Left lung (tissue), 14 donors: Measurements from ENCODE around the gene SLC16A6. TPM values are rescaled to one million over a fixed set of nuclear protein-coding genes. Genes with fewer than 3 reads are reported as not detected.
"Not testable (repeated sequence)": the region's sequence is repeated elsewhere in the genome, so short reads cannot be mapped to it uniquely, and the experiment has no call there.

Experiments
- ATAC-seq: fragments of 200-7000 bp; cut with Tn5 transposase; one replicate; pipeline ENCODE4 v1.9.1; 2020; ENCODE audit warnings: moderate library complexity
- DNase-seq, 4 donors: peaks; one replicate each; pipeline ENCODE4 v3.0.0-alpha.2; 2013 to 2020
- H3K27ac ChIP-seq, 2 donors: fragments of 200-600 bp; sonication (generic) in 1 of 2; one replicate each; pipeline versions ENCODE4 v1.5.0 to v1.8.0; 2020 to 2021
- H3K27me3 ChIP-seq, 2 donors: fragments of 200-600 bp; sonication (generic) in 1 of 2; one replicate each; pipeline versions ENCODE4 v1.5.0 to v1.8.0; 2020 to 2021
- H3K36me3 ChIP-seq, 2 donors: fragments of 200-600 bp; sonication (generic) in 1 of 2; one replicate each; pipeline versions ENCODE4 v1.5.0 to v1.8.0; 2020 to 2021
- H3K4me1 ChIP-seq, 2 donors: fragments of 200-600 bp; one replicate each; pipeline ENCODE4 v1.8.0; 2021
- H3K4me3 ChIP-seq, 2 donors: fragments of 200-600 bp; sonication (generic) in 1 of 2; one replicate each; pipeline versions ENCODE4 v1.5.0 to v1.8.0; 2020 to 2021; ENCODE audit warnings: mild to moderate bottlenecking in 1 of 2
- H3K9me3 ChIP-seq, 2 donors: fragments of 200-600 bp; sonication (generic) in 1 of 2; one replicate each; pipeline versions ENCODE4 v1.5.0 to v1.8.0; 2020 to 2021
- intact Hi-C, 2 donors: fragments of 100-400 bp; cut with DNase I; formaldehyde crosslinking; loops; one replicate each; pipeline versions ENCODE4 v1.11.2 to v1.14.2; 2022
- long read RNA-seq, 12 donors: library from polyadenylated mRNA in 2 of 12; unstranded in 2 of 12; transcript quantifications; one replicate each; pipeline ENCODE4 v2.0.0 and lab custom pipeline, GENCODE V29; 2019 to 2026
- polyA plus RNA-seq, 6 donors: library from polyadenylated mRNA; unstranded; fragments of 120-200 nt; gene quantifications; one replicate each; pipeline ENCODE4 v1.2.1, GENCODE V29; 2013; ENCODE audit not compliant: insufficient read length in 6 of 6
- total RNA-seq, 2 donors: library from RNA; stranded (reverse); fragmentation: NEBNext Ultra II Directional; extraction: Animal tissue kit (Norgen Biotek cat#: 25700); gene quantifications; one replicate each; pipeline ENCODE4 v1.2.1, GENCODE V29; 2021
- TF ChIP-seq, protein P1 (sequence below), 2 donors: fragments of 200-600 bp; sonication (generic) in 1 of 2; IDR thresholded peaks; one replicate each; pipeline versions ENCODE4 v1.5.0 to v1.8.0; 2021; ENCODE audit warnings: antibody characterized with exemption in 2 of 2
- donor health status: DM: no; HTN: yes; CAD: no.
- donor health status: DM: no; HTN: no; CAD: no.

The SLC16A6 gene
- total RNA-seq (10 to 100 TPM in 1 of 2 donors, 1 to 10 TPM in 1; 4.1 to 10.5 TPM), polyA plus RNA-seq (1 to 10 TPM in 1 of 6 donors, under 1 TPM in 5; 0.47 to 1.3 (median 0.77) TPM)
- long read RNA-seq, donor 1 = 0 reads
- long read RNA-seq, donor 2, partial matches to known transcripts = 0 of 1 reads
- long read RNA-seq, donor 2, other reads (novel, unspliced or antisense) = 0 of 1 reads
- long read RNA-seq, donor 3 = 0 reads
- long read RNA-seq, donor 4, partial matches to known transcripts = 0 of 1 reads
- long read RNA-seq, donor 4, other reads (novel, unspliced or antisense) = 0 of 1 reads
- long read RNA-seq, donor 5 = 0 reads
- long read RNA-seq, donor 6 = 0 reads
- long read RNA-seq, donor 7 = 0 reads
- long read RNA-seq, donor 8 = 0 reads
- long read RNA-seq, donor 9 = 0 reads
- long read RNA-seq, donor 10, partial matches to known transcripts = 0 of 2 reads
- long read RNA-seq, donor 10, other reads (novel, unspliced or antisense) = 2 of 2 reads
- long read RNA-seq, donor 11 = 0 reads
- long read RNA-seq, donor 12 = 0 reads

DNA sequence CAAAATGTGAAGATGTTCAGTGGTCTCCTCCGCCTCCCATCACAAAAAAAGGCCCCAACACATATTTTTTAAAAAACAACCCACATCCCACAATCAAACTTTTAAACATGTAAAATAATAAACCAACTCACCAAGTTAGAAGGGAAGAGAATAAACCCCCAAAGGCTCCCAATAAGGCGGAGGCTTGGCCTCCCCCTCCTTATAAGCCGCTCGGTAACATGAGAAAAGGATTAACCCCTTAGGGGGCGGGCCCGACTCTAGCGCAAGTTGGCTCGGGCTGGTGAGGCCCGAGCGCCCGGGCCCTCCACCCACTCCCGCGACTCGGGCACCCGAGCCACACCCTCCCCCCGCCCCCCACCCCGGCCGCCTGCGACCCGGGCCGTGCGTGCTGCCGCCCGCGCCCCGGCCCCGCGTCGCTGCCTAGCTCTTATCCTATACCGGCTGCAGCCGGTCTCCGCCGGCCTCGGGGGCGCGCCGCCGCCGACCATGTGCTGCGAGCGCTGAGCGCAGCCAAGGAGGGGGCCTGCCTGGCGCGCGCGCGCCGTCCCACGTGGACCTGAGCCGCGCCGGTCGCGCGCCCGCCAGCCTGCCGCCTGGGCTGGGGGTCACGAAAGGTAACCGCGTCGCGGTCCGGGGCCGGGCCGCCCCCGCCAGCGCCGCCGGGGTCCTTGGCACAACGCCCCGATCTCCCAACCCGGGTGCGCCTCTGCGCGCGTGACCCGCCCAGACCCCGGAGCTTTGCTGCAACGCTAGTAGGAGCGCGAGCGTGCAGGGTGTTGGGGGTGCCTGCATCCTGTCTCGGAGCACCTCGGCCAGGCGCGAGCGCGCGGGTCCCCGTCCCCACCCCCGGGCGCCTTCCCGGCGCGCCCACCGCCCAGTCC is at the start of gene SLC16A6, which contains the start of gene ARSG:
SLC16A6 (minus strand) TSS at position 173 of the 881 bp plus-strand sequence. CDS start 12,807 bp downstream, outside the sequence.
ARSG (plus strand) TSS at position 541 of the 881 bp plus-strand sequence. CDS start 15,999 bp downstream, outside the sequence.
- H3K36me3 ChIP-seq = no peaks in the 10 kb centered on the region
- peaks cover 13 to 55% of the 10 kb centered on the region in 2 donors for H3K4me1 ChIP-seq
- TF ChIP-seq, protein P1, sequence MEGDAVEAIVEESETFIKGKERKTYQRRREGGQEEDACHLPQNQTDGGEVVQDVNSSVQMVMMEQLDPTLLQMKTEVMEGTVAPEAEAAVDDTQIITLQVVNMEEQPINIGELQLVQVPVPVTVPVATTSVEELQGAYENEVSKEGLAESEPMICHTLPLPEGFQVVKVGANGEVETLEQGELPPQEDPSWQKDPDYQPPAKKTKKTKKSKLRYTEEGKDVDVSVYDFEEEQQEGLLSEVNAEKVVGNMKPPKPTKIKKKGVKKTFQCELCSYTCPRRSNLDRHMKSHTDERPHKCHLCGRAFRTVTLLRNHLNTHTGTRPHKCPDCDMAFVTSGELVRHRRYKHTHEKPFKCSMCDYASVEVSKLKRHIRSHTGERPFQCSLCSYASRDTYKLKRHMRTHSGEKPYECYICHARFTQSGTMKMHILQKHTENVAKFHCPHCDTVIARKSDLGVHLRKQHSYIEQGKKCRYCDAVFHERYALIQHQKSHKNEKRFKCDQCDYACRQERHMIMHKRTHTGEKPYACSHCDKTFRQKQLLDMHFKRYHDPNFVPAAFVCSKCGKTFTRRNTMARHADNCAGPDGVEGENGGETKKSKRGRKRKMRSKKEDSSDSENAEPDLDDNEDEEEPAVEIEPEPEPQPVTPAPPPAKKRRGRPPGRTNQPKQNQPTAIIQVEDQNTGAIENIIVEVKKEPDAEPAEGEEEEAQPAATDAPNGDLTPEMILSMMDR (IDR thresholded peaks at IDR 0.05) = no peak
- DNase-seq (peak; percentile 61 to 93 (median 80)), ATAC-seq (peak; percentile 66)
- peak within 1 kb of the TSS; percentile 48 to 66 for H3K4me3 ChIP-seq
- peak within 1 kb of the TSS; percentile 89 to 99 for H3K27ac ChIP-seq
- H3K27me3 ChIP-seq = peaks cover 24 to 54% of the 10 kb centered on the region in 2 donors
- intact Hi-C loops = no loop called here
- H3K9me3 ChIP-seq = no peaks in the 10 kb centered on the region

DNA sequence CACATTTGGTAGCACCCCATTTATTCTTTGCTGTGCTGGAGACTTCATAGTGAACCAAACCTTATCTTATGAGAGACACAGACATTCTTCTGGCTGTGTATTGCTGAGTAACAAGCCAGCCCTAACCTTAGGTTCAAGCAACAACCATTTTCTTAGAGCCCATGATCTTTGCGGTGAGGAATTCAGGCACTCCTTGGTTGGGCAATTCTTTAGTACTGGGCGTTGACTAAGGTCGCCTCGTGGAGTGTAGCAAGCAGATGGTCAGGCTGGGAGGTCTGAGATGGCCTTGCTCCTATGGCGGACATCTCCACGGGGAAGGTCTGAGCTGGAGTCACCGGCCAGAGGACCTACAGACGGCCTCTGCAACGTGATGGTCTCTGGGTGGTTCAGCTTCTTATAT is 43.5 kb upstream of the SLC16A6 start:
- DNase-seq (no peak), ATAC-seq (no peak)
- H3K9me3 ChIP-seq = peaks cover 0 to 27% of the 10 kb centered on the region in 2 donors
- TF ChIP-seq, protein P1 (IDR thresholded peaks at IDR 0.05) = no peak
- H3K36me3 ChIP-seq = no peaks in the 10 kb centered on the region
- H3K4me3 ChIP-seq = no peak overlapping the region
- intact Hi-C loops = no loop called here
- H3K27ac ChIP-seq = no peak overlapping the region
- H3K27me3 ChIP-seq = no peaks in the 10 kb centered on the region
- no peaks in the 10 kb centered on the region for H3K4me1 ChIP-seq

GRCh38 chr17:68331932-68332331 is 41.0 kb upstream of the SLC16A6 start:
- H3K27ac ChIP-seq, DNase-seq, H3K27me3 ChIP-seq, intact Hi-C loops, H3K36me3 ChIP-seq, H3K4me1 ChIP-seq, H3K4me3 ChIP-seq, ATAC-seq: not testable (repeated sequence)
- H3K9me3 ChIP-seq = peaks cover 0 to 27% of the 10 kb centered on the region in 2 donors

GRCh38 chr17:68329331-68329730 is 38.4 kb upstream of the SLC16A6 start:
- no peaks in the 10 kb centered on the region for H3K27me3 ChIP-seq
- no peak for DNase-seq
- no peaks in the 10 kb centered on the region for H3K36me3 ChIP-seq
- no peak for ATAC-seq
- no peaks in the 10 kb centered on the region for H3K4me1 ChIP-seq
- intact Hi-C loops = no loop called here
- H3K27ac ChIP-seq = no peak overlapping the region
- TF ChIP-seq, protein P1 (IDR thresholded peaks at IDR 0.05) = no peak
- peaks cover 0 to 27% of the 10 kb centered on the region in 2 donors for H3K9me3 ChIP-seq
- no peak overlapping the region for H3K4me3 ChIP-seq

DNA sequence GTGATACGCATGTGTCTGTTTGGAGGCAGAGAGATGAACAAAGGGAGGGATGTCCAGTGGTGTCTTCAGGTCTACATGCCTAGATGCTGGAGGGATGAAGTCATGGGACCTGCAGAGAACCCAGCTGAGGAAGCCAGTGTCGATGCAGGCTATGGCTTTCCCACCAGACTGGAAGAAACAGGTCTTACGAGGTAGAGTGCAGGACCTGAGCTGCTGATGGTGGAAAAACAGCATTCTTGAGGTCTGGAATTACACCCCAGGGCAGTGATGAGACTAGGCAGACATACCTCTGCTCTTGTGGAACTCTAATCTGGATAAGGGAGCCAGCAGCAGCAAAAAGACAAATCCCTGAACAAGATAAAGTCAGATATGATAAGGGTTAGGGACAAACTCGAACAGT is 37.7 kb upstream of the SLC16A6 start:
- H3K4me3 ChIP-seq = no peak overlapping the region
- no peaks in the 10 kb centered on the region for H3K27me3 ChIP-seq
- H3K9me3 ChIP-seq = peaks cover 0 to 27% of the 10 kb centered on the region in 2 donors
- intact Hi-C loops = no loop called here
- H3K36me3 ChIP-seq = no peaks in the 10 kb centered on the region
- H3K4me1 ChIP-seq = no peaks in the 10 kb centered on the region
- TF ChIP-seq, protein P1 (IDR thresholded peaks at IDR 0.05) = no peak
- ATAC-seq = no peak
- DNase-seq = no peak
- no peak overlapping the region for H3K27ac ChIP-seq
